Left ventricle myocardium superior (tissue), 1 donor: ENCODE data around the gene ZBTB20. TPM values are rescaled to one million over a fixed set of nuclear protein-coding genes. Genes with fewer than 3 reads are reported as not detected.

Experiments
- ATAC-seq: fragments of 200-7000 bp; cut with Tn5 transposase; one replicate; pipeline ENCODE4 v1.9.1; 2020; ENCODE audit warnings: mild to moderate bottlenecking, moderate library complexity
- DNase-seq: peaks from one replicate; pipeline ENCODE4 v3.0.0-alpha.2; 2020
- intact Hi-C: fragments of 100-400 bp; cut with micrococcal nuclease; formaldehyde crosslinking; loops from one replicate; pipeline ENCODE4 v1.11.0; 2022
- total RNA-seq: library from RNA; stranded (reverse); fragmentation: NEBNext Ultra II Directional; extraction: Animal tissue kit (Norgen Biotek cat#: 25700); gene quantifications from one replicate; pipeline ENCODE4 v1.2.1, GENCODE V29; 2021
- donor health status: DM: no; HTN: yes; CAD: no; lungs with severe emphysema.

ZBTB20 gene
- total RNA-seq, 1 donor from 2014 or later, result 57.5 TPM

DNA sequence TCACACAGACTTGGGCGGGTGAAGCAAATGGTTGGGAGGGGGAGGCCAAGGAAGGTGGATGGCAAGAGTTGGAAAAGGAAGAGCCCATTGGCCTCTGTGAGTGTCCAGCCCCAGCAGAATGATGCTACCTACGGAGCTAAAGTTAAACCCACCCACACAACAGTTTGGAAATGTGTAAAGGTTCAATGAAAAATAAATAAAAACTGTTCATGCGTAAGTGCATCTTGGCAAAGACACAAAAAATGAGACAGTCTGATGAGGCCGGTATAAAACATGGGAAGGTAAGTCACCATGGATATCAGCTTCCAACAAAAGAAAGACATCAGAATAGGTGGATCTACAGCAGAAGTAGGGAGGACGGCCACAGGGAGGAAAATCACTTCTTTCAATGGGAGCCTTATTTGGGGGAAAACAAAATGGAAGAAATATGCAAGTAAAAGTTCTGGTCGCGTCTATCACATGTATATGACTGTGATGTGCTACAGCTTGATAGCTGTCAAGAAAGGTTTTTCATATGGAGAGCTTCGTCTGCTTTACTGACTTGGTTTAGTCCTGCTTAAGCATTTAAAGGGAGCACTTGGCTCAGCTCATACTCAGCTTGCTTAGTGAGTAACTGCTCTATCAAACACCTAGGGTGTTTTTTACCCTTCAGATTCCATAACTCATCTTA is 770.4 kb downstream of the ZBTB20 start:
- ATAC-seq (no peak), DNase-seq (no peak)
- intact Hi-C loops, result loop anchor here (10.0 kb wide), 2 partner anchors 448 to 788 kb away; no protein-coding TSS in a partner anchor

DNA sequence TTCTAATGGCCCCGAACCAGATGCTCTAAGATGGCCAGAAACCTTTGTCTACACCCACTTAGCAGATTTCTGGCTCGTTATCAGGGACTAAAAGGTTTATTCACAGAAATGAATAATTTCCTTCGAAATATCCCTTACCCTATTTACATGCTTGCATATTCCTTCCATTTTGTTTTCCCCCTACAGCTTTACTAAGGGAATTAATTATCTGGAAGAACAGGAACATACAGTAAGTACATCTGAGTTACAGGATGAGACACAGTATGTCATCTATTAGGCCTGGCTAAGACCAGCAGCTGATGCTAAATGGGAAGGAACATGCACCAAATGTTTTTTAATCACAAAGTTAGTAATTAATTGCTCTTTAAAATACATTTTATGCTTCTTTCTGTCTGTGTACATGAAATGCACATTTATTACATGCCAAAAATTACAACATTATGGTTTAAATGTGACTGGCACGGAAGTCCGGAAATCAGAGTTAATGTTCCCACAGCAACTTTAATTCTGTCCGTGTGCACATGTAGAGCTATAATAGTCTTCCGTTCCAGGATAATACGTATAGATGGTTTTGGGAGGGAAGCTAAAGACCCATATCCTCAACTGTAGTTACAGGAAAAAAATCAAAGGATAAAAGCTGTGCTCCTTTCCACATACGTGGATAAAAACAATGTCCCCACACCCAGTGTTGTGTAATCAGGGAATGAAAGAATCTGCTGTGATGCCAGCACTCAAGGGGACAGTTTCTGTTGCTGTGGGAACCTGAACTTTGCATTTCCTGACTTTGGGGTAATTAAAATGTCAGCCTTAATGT is 771.3 kb downstream of the ZBTB20 start:
- intact Hi-C loops, result loop anchor here (10.0 kb wide), 2 partner anchors 449 to 789 kb away; no protein-coding TSS in a partner anchor
- peak; percentile 29 for ATAC-seq
- DNase-seq, result no peak

GRCh38 chr3:114374433-114374990 is 772.6 kb downstream of the ZBTB20 start:
- ATAC-seq (peak; percentile 54), DNase-seq (no peak)
- intact Hi-C loops, result loop anchor here (10.0 kb wide), 2 partner anchors 450 to 790 kb away; no protein-coding TSS in a partner anchor

DNA sequence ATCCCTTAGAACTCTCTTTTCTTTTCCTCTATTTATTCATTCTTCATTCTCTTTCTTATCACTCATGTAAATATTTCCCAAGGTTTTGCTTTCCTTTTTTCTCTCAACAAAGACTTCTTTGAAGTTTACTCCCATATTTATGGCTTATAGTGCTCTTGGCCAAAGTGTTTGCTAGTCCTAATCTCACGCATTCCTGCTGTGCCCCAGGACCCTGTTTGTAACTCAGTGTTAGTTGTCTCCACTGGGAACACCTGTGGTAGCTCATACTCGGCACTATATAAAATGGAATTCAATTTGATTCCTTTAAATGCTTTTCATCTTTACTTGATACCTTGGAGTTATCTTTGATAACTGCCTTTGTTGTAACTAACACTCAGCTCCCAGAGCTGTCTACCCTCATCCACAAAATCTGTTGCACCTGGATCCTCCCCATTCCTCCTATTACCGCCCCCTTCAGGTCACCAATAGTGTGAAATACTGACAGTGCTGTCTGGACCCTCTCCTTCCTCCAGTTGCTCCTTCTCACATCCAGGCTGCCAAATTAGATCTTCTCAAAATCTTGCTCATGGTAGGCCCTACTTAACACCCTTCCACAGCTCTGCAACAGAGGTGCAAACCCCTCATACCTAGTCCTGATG is 776.4 kb downstream of the ZBTB20 start:
- DNase-seq (no peak), ATAC-seq (no peak)
- intact Hi-C loops, result loop anchor here (10.0 kb wide), 2 partner anchors 454 to 794 kb away; no protein-coding TSS in a partner anchor

DNA sequence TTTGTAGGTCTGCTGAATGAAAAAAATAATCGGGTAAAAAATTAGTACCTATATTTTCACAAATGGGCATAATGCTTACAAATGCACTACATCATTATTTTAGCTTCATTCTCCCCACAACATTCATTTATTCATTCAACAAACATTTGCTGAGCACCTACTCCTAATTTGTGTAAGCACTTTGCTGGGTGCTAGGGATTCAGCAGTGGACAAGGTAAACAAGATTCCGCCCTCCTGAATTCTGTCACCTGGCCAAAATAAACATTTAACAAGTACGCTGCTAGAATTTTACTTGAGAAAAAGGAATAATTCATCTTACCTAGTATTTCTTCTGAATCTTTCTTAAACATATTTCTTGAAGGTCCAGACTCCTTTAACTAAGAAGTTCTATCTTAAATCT is 781.2 kb downstream of the ZBTB20 start:
- intact Hi-C loops, result no loop called here
- no peak for ATAC-seq

DNA sequence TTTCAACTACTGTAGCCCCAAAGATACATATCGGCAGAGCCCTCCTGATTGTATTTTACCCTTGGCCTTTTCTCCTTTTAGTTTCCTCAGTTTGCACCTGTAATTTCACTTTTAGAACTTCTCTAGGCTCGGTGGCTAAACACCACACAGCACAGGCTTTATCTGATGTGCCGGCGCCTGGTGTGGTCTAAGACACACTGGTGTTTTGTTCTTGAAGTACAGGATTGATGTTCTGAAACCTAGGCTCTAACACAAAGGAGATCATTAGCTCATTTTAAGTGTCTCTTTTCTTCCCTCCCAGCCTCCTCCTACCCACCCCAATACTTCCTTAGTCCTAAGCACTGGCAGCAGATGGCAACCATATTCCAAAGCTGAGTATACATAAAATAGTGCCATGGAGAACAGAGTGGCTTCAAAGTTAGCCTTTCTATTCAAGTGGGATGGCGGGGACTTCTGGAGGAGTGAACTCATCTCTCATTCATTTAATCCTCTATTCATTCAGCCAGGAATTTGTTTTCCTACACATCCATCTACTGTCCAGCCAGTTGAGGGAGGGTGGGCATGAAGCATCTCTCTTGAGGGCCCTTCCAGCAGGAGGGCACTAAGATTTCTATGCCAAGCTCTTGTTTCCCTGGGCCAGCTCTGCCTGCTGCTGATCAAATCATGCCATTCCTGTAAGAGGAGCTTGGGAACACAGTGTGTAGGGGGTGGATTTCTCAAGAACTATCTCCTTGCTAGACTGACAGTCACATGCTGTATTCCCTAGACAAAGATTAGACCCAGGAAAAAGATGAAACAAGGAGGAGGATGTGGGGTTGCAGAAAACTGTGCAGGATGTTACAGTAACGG is 782.1 kb downstream of the ZBTB20 start:
- peak; percentile 26 for ATAC-seq
- intact Hi-C loops, result no loop called here

More for the DNA sequence above, 781.2 kb downstream of the ZBTB20 start:
- no peak for DNase-seq

GRCh38 chr3:114363554-114364202 is 783.4 kb downstream of the ZBTB20 start:
- intact Hi-C loops, result no loop called here
- DNase-seq (no peak), ATAC-seq (peak; percentile 82)

More for the DNA sequence above, 782.1 kb downstream of the ZBTB20 start:
- no peak for DNase-seq

DNA sequence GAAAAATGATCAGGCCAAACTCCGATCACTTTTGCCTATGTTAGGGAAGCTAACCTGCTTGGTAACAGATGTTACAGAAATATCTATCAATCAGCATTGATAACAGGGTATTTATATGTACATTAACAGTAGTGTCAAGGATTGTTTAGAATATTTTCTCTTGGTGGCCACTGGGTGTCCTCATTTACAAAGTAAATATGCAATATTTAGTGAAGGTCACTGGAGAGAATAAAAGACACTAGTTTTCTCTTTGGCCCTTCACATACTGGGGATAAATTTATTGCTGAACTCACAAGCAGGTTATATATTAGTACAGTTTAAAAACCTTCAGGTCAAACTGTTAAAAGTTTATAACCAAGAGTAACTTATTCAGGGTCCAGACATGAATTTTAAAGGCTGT is 784.3 kb downstream of the ZBTB20 start:
- no peak for DNase-seq
- intact Hi-C loops, result no loop called here
- peak; percentile 59 for ATAC-seq

- DNase-seq, result no peak
- no peak for ATAC-seq
- intact Hi-C loops, result no loop called here
These were observed 785.7 kb downstream of the ZBTB20 start for GRCh38 chr3:114361391-114361790.

DNA sequence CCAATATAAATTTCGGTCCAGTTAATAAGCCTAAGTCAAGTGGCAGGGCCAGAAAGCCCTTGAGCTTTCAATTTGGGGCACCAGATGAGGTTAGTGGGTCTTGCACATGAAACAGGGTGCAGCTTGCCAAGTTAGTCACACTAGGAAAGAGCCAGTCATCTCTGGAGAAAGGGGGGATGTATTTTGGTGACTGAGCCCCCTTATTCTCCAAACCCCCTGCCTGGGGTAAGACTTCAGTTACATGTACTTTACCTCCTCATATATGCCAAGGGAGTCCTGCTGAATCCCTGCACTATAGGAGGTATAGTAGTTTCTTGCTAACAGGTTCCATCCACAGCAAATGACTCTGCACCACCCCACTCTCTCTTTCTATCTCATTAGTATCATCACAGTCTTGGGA is 790.6 kb downstream of the ZBTB20 start:
- ATAC-seq, result no peak
- intact Hi-C loops, result no loop called here
- DNase-seq, result no peak

GRCh38 chr3:114356066-114356465 is 791.0 kb downstream of the ZBTB20 start:
- DNase-seq, result no peak
- ATAC-seq, result no peak
- intact Hi-C loops, result no loop called here

- no peak for ATAC-seq
- intact Hi-C loops, result no loop called here
- DNase-seq, result no peak
These were observed 791.4 kb downstream of the ZBTB20 start for GRCh38 chr3:114355653-114356052.

DNA sequence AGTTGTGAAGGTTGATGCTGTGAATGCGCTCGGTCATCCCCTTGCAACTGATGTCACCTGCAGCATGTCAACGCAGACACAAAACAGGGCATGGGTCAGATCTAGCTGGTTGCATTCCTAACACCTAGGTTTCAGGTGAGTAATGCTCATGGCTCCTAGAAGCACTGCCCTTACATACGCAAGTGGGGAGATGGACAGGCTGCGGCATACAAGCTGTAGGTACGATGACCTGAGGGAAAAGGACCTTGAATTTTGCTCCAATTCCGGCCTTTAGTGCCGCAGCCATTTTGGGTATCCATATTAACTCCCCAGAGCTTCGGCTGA is 795.3 kb downstream of the ZBTB20 start:
- DNase-seq (no peak), ATAC-seq (no peak)
- intact Hi-C loops, result no loop called here

DNA sequence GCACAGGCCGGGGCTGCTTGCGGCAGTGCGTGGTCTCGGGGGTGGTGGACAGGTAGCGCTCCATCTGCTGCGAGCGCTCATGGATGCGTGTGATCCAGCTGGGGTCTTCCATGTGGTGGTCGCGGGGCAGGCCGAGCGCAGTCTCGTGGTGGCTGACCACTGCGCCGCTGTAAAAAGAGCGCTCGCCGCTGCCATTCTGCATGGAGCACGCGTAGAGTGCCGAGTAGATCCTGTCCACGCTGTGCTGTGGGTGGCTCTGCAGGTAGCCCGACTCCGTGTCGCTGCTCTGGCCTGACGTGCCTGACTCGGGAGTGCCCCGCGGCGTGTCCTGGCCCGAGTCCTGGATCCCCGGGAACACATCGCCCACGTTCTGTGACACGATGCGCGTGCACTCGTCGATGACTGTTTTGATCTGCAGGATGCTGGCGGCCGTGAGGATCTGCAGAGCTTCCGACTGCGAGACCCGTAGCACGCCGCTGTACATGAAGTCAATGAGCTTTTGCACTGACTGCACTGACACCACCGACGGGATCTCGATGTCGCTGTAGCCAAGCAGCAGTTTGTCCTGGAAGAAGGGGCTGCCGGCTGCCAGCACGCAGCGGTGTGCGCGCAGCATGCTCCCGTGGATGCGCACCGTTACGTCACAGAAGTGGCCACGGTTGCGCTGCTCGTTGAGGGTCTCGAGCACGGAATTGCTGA is 795.8 kb downstream of the ZBTB20 start:
- intact Hi-C loops, result no loop called here
- DNase-seq, result no peak

GRCh38 chr3:114350690-114351089 is 796.4 kb downstream of the ZBTB20 start:
- ATAC-seq (no peak), DNase-seq (no peak)
- intact Hi-C loops, result no loop called here

More for the DNA sequence above, 795.8 kb downstream of the ZBTB20 start:
- no peak for ATAC-seq

- ATAC-seq, result no peak
These were observed 796.8 kb downstream of the ZBTB20 start for GRCh38 chr3:114350271-114350670.

GRCh38 chr3:114344492-114344891 is 802.6 kb downstream of the ZBTB20 start:
- intact Hi-C loops, result no loop called here
- DNase-seq, result no peak
- ATAC-seq, result no peak

More at GRCh38 chr3:114350271-114350670, 796.8 kb downstream of the ZBTB20 start:
- no peak for DNase-seq
- intact Hi-C loops, result no loop called here
